Ectodermal cell (in vitro differentiated cells): ENCODE results near the gene SERPINC1.
"Not testable (repeated sequence)": the region's sequence is repeated elsewhere in the genome, so short reads cannot be mapped to it uniquely, and the experiment has no call there.

Experiments used
- H3K27ac ChIP-seq: 2 replicates; pipeline ENCODE4 v1.7.0; 2013; ENCODE audit warnings: mild to moderate bottlenecking, low read depth, low read length; ENCODE audit not compliant: insufficient read depth, poor library complexity, severe bottlenecking
- H3K27me3 ChIP-seq: 2 replicates; pipeline ENCODE4 v1.7.0; 2013; ENCODE audit warnings: mild to moderate bottlenecking, low read length; ENCODE audit not compliant: insufficient read depth, control insufficient read depth, poor library complexity, severe bottlenecking
- H3K36me3 ChIP-seq: one replicate; pipeline ENCODE4 v1.7.0; 2013; ENCODE audit warnings: low read length; ENCODE audit not compliant: control insufficient read depth, insufficient read depth
- H3K4me1 ChIP-seq: one replicate; pipeline ENCODE4 v1.7.0; 2013; ENCODE audit warnings: low read length; ENCODE audit not compliant: control insufficient read depth, insufficient read depth
- H3K4me3 ChIP-seq: 2 replicates; pipeline ENCODE4 v1.7.0; 2013; ENCODE audit warnings: low read depth, low read length, control low read depth; ENCODE audit not compliant: insufficient read depth
- H3K9me3 ChIP-seq: 2 replicates; pipeline ENCODE4 v1.7.0; 2013; ENCODE audit warnings: mild to moderate bottlenecking, low read length, moderate library complexity; ENCODE audit not compliant: control insufficient read depth
- WGBS, 2 experiments: methylation state at CpG; one replicate each; pipeline ENCODE4 v1.1.7; 2013; ENCODE audit warnings: missing lambda C conversion rate in 2 of 2; 5-methylcytosine and 5-hydroxymethylcytosine counted together

The SERPINC1 gene

DNA sequence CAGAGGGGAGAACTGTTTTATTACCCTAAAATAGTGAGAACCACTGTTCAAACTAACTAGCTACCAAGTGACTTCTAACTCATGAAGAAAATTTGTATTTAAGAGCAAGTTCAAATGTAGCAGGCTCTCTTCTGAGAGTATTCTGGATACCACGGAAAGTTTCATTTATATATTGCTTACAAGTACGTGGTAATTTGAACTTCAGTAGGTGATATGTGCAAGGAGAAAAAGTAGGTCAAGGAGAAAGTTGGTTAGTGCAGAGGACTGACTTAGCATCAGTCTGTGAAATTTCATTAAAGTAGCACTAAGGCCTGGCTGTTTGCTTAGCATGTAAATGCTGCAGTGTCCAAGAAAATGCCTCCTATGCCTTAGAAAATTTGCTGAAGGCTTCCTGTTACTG, 16.7 kb downstream of the SERPINC1 start:
- Histone ChIP-seq H3K36me3 (no peaks in the 10 kb centered on the region), H3K9me3 (no peaks in the 10 kb centered on the region), H3K27me3 (no peaks in the 10 kb centered on the region), H3K4me1 (no peaks in the 10 kb centered on the region), H3K27ac (no peak overlapping the region), H3K4me3 (no peak overlapping the region)
- WGBS, 2 experiments, result 89 to 96% methylated on average over 2 of the region's 2 CpGs

DNA sequence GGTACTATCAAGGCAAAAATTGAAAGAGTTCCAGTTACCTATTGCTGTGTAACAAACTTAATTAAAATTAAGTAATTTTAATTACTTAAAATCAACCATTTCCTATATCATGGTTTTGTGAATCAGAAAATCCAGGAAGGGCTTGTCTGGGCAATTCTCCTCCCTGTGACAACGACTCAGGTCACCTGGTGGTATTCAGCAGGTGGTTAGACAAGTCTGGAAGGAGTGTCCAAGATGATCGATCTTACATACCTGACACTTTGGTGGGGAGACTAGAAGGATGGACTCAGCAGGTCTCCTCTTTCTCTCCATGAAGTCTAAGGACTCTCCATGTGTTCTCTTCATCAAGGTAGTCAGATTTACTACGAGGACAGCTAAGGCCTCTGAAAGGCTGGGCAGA, 22.9 kb downstream of the SERPINC1 start:
- Histone ChIP-seq H3K36me3 (no peaks in the 10 kb centered on the region), H3K4me1 (no peaks in the 10 kb centered on the region), H3K27ac (no peak overlapping the region), H3K27me3 (no peaks in the 10 kb centered on the region), H3K9me3 (no peaks in the 10 kb centered on the region), H3K4me3 (no peak overlapping the region)
- WGBS, 2 experiments, result 86% methylated on average over 3 of the region's 3 CpGs

DNA sequence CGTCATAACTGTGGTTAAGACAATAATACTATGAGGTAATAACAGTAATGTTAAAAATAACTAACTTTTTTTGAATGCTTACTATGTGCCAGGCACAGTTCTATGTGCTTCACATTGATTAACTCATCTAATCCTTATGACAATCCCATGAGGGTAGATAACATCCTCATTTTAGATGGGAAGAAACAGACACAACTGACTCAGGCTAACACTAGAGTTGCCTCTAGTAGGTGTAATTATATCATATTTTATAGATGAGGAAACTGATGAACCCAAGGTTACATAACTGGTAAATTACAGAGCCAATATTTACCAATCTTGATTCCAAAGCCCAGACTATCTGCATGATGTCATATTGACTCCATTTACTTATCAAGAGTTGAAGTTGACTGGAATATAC, 23.5 kb downstream of the SERPINC1 start:
- H3K36me3 ChIP-seq, result no peaks in the 10 kb centered on the region
- H3K4me1 ChIP-seq, result no peaks in the 10 kb centered on the region
- no peaks in the 10 kb centered on the region for H3K9me3 ChIP-seq
- H3K27me3 ChIP-seq, result no peaks in the 10 kb centered on the region
- no peak overlapping the region for H3K4me3 ChIP-seq
- 100% methylated on average over 1 of the region's 1 CpG; no CpG with 5 or more reads in 1 of the 2 experiments for WGBS, 2 experiments
- H3K27ac ChIP-seq, result no peak overlapping the region

DNA sequence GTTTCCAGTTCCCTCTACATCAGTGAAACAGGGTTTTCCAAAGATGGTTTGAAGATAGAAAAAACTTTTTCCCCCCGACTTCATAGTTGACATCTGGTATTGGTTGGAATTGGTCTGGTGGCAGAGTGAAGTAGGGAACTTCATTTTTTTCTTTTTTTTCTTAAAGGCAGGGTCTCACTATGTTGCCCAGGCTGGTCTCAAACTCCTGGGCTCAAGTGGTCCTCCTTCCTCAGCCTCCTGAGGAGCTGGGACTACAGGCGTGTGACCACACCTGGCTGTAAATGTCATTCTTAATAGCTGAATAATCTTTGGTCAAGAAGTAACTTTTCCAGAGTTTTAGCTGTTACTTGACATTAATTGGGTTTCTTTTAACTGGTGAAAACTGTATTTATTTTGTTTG, 27.2 kb downstream of the SERPINC1 start:
- H3K4me1 ChIP-seq, result no peaks in the 10 kb centered on the region
- no peak overlapping the region for H3K27ac ChIP-seq
- WGBS, 2 experiments, result 94 to 97% methylated on average over 2 of the region's 2 CpGs
- peaks cover 11% of the 10 kb centered on the region for H3K36me3 ChIP-seq
- no peaks in the 10 kb centered on the region for H3K9me3 ChIP-seq
- no peak overlapping the region for H3K4me3 ChIP-seq
- no peaks in the 10 kb centered on the region for H3K27me3 ChIP-seq

DNA sequence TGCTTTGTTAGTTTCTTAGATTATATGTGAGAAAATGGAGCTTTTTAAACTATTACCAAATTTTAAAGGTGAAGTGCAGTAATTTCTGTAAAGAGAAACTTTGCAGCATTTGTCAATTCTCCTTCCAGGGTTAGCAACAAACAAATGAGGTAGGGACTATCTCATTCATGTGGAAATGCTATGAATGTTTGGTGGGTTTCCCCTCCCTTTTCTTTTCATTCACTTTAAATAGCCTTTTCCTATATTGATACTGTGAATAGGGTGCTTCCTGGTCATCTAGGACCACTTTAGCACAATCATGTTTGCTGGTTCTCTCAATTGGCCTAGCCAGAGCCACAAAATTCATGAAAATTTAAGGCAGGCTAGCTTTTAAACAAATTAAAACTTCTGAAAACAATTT, 28.4 kb downstream of the SERPINC1 start:
- H3K36me3 ChIP-seq, result peaks cover 11% of the 10 kb centered on the region

DNA sequence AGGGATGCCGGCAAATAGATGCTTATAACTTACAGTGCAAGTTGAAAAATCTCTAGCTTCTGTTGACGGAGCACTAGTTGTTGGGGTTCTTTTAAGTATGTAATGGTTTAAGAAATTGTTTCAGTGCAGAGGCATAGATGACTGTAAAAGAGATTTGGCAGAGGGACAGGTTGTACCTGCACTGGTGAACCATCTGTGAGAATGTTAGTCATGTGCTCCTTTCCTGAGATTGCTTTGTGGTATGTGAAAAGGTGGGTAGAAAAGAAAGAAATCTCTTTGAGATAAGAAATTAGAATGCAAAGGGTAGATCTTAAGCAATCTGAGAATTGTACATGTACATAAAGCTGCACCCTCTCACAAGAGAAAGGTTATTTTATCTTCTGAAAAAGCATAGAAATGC, 29.5 kb downstream of the SERPINC1 start:
- Histone ChIP-seq H3K9me3 (no peaks in the 10 kb centered on the region), H3K36me3 (peaks cover 11% of the 10 kb centered on the region), H3K27me3 (no peaks in the 10 kb centered on the region), H3K4me1 (no peaks in the 10 kb centered on the region), H3K27ac (no peak overlapping the region), H3K4me3 (no peak overlapping the region)
- WGBS, 2 experiments, result 93 to 97% methylated on average over 2 of the region's 2 CpGs

More for the DNA sequence above, 28.4 kb downstream of the SERPINC1 start:
- no peaks in the 10 kb centered on the region for H3K4me1 ChIP-seq
- H3K9me3 ChIP-seq, result no peaks in the 10 kb centered on the region
- no peak overlapping the region for H3K27ac ChIP-seq
- H3K4me3 ChIP-seq, result no peak overlapping the region
- no peaks in the 10 kb centered on the region for H3K27me3 ChIP-seq

DNA sequence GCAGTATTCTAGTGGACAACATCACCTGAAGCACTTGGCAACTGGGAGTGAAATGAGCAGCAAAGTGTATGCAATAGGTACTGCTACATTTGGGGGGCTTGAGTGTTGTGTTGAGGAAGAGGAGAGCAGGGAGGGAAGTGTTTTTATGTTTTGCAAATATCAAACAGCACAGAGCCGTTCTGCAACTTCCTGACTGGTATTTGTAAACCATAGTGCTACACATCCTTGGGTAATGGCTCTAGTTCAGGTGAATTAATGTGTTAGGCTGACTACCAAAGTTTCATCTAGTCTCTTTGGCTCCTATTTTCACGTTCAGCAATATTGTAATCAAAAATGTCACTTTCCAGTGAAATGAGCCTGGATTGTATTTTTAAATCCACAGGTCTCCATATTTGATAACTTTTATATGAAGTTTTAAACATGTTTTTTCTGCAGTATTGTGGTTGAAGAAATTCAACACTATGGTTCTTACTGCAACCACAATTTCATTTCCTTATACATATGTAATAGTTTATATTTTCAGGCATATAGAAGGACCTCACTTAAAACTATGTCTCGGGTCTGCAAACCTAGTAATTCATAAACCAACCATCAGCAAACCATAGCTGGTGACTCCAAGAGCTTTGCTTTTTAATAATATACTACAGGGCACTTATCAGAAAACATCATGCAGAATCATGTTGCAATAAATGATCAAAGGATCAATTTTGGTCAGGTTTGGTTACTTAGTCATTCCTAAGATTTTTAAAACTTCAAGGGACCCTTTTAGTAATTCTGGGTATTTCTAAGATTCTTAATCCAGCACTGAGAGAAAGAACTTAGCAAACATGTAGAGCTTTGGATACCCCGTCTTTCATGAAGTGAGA, 30.1 kb downstream of the SERPINC1 start:
- no peak overlapping the region for H3K4me3 ChIP-seq
- no peak overlapping the region for H3K27ac ChIP-seq
- no peaks in the 10 kb centered on the region for H3K9me3 ChIP-seq
- peaks cover 11% of the 10 kb centered on the region for H3K36me3 ChIP-seq
- WGBS, 2 experiments, result 92 to 97% methylated on average over 4 of the region's 4 CpGs
- H3K27me3 ChIP-seq, result no peaks in the 10 kb centered on the region
- H3K4me1 ChIP-seq, result no peaks in the 10 kb centered on the region

DNA sequence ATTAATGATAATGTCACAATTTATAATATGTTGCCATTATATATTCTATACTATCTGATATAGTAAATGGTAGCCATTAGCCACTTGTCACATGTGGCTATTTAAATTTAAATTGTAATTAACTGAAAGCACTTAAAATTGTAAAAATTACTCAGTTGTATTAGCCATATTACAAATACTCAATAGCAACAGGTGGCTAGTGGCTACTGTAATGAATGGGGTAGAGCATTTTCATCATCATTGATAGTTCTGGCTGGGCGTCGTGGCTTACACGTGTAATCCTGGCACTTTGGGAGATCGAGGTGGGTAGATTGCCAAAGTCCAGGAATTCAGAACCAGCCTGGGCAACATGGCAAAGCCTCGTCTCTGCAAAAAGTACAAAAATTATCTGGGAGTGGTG, 32.4 kb downstream of the SERPINC1 start:
- H3K36me3 ChIP-seq, result peaks cover 11% of the 10 kb centered on the region
- no peak overlapping the region for H3K27ac ChIP-seq
- H3K4me1 ChIP-seq, result no peaks in the 10 kb centered on the region
- no peak overlapping the region for H3K4me3 ChIP-seq
- H3K27me3 ChIP-seq, result no peaks in the 10 kb centered on the region
- H3K9me3 ChIP-seq, result no peaks in the 10 kb centered on the region
- WGBS, 2 experiments, result 92 to 96% methylated on average over 5 of the region's 5 CpGs

DNA sequence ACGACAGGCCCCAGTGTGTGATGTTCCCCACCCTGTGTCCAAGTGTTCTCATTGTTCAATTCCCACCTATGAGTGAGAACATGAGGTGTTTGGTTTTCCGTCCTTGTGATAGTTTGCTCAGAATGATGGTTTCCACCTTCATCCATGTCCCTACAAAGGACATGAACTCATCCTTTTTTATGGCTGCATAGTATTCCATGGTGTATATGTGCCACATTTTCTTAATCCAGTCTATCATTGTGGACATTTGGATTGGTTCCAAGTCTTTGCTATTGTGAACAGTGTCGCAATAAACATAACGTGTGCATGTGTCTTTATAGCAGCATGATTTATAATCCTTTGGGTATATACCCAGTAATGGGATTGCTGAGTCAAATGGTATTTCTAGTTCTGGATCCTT, 36.0 kb downstream of the SERPINC1 start:
- not testable (repeated sequence) for H3K27ac ChIP-seq, H3K4me1 ChIP-seq, H3K4me3 ChIP-seq, H3K9me3 ChIP-seq, H3K27me3 ChIP-seq, H3K36me3 ChIP-seq
- 93 to 94% methylated on average over 2 of the region's 4 CpGs for WGBS, 2 experiments

DNA sequence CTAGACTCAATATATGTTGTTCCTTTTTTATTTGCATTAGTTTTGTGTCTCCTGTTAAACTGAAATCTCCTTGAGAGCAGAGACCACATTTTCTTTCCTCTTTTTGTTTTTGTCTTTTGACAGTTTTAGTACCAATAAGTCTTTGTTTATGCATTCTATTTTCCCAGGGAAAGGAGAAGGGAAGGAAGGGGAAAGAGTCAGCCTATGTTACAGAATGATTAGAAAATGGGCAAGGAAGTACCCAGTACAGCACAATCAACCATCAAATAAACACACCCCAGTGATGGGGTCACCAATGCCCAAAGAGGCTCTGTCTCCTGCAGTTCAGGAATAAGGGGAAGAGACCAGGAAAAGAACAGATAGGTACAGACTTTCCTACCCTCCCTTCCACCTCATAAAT, 38.9 kb downstream of the SERPINC1 start:
- no peaks in the 10 kb centered on the region for H3K4me1 ChIP-seq
- no peaks in the 10 kb centered on the region for H3K27me3 ChIP-seq

More for the DNA sequence above, 38.9 kb downstream of the SERPINC1 start:
- Histone ChIP-seq H3K36me3 (peaks cover 6% of the 10 kb centered on the region), H3K9me3 (no peaks in the 10 kb centered on the region), H3K4me3 (no peak overlapping the region), H3K27ac (no peak overlapping the region)
